Measurements from ENCODE around the gene GPBP1. TPM values are rescaled to one million over a fixed set of nuclear protein-coding genes. Genes with fewer than 3 reads are reported as not detected.
"Not testable (repeated sequence)": the region's sequence is repeated elsewhere in the genome, so short reads cannot be mapped to it uniquely, and the experiment has no call there.

GPBP1 gene
- total and polyA plus RNA-seq, 5 donors from 2014 or later: 88.8 to 171 (median 98.5) TPM

DNA sequence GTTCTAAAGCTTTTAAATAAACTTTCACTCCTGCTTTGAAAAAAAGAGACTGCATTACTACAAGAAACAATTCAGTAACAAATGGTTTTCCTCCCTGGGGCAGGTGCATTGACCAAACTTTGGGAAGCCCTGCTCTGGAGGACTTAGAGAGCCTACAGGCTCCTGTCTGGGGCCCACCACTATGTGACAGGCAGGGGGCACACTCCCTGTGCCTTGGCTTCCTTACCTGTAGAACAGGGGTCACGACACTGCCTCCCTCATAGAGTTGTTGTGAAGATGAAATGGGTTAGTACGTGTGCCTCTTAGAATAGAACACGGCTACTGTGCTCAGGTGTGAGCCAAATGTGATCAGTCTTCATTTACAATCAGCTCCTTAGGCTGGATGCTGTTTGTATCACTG is 130.1 kb downstream of the GPBP1 start:
- H3K4me1 ChIP-seq (ENCODE audit: control insufficient read depth, insufficient read depth, low read length, poor library complexity, severe bottlenecking): peaks cover 3% of the 10 kb centered on the region
- Mint-ChIP-seq H3K4me3 (no peak overlapping the region), H3K9me3 (peaks cover 0 to 11% (median 1%) of the 10 kb centered on the region in 7 donors), H3K27ac (no peak overlapping the region), H3K4me1 (peaks cover 0 to 7% (median 6%) of the 10 kb centered on the region in 4 donors), H3K36me3 (peaks cover 3% of the 10 kb centered on the region), H3K27me3 (peaks cover 24% of the 10 kb centered on the region)
- ATAC-seq (ENCODE audit: low read depth in 2 of 2): no peak
- H3K4me3 ChIP-seq (ENCODE audit: low read depth, low read length): no peak overlapping the region
- peaks cover 4 to 5% of the 10 kb centered on the region in 2 experiments for H3K9me3 ChIP-seq (ENCODE audit: control insufficient read depth in 2 of 2, low read length in 2 of 2)
- no peak for DNase-seq
- H3K27ac ChIP-seq (ENCODE audit: insufficient read depth, low read length, poor library complexity, severe bottlenecking): no peak overlapping the region
- H3K27me3 ChIP-seq (ENCODE audit: control insufficient read depth, insufficient read depth, low read length): peaks cover 5% of the 10 kb centered on the region
- H3K36me3 ChIP-seq (ENCODE audit: control insufficient read depth, insufficient read depth, low read length): no peaks in the 10 kb centered on the region

DNA sequence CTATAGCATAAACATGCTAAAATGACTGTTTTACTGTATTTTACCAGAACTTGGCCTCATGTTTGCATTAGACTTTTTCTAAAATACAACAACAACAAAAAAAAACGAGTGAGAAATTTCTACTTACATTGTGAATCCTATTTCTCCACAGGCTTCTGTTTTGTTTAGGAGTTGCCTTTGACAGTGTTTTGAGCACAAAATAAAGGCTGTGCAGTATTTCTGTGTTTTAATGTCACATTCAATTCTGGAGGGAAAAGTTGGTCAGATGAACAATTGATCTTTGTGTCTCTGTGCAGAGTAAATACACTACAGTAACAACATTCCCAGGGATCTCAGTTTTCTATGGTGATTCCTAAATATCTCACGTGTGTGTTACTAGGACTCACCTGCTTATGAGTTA is 131.1 kb downstream of the GPBP1 start:
- peaks cover 3% of the 10 kb centered on the region for H3K36me3 Mint-ChIP-seq
- Histone ChIP-seq H3K4me1 (ENCODE audit: control insufficient read depth, insufficient read depth, low read length, poor library complexity, severe bottlenecking) (no peaks in the 10 kb centered on the region), H3K9me3 (ENCODE audit: control insufficient read depth in 2 of 2, low read length in 2 of 2) (peaks cover 4 to 5% of the 10 kb centered on the region in 2 experiments), H3K4me3 (ENCODE audit: low read depth, low read length) (no peak overlapping the region), H3K27ac (ENCODE audit: insufficient read depth, low read length, poor library complexity, severe bottlenecking) (no peak overlapping the region), H3K36me3 (ENCODE audit: control insufficient read depth, insufficient read depth, low read length) (no peaks in the 10 kb centered on the region), H3K27me3 (ENCODE audit: control insufficient read depth, insufficient read depth, low read length) (peaks cover 7% of the 10 kb centered on the region)
- H3K27me3 Mint-ChIP-seq: peaks cover 20% of the 10 kb centered on the region
- no peak overlapping the region for H3K4me3 Mint-ChIP-seq
- ATAC-seq (ENCODE audit: low read depth in 2 of 2): no peak
- no peak overlapping the region for H3K27ac Mint-ChIP-seq
- H3K4me1 Mint-ChIP-seq: peaks cover 0 to 3% (median 0%) of the 10 kb centered on the region in 4 donors
- H3K9me3 Mint-ChIP-seq: peaks cover 0 to 11% (median 1%) of the 10 kb centered on the region in 7 donors
- no peak for DNase-seq

DNA sequence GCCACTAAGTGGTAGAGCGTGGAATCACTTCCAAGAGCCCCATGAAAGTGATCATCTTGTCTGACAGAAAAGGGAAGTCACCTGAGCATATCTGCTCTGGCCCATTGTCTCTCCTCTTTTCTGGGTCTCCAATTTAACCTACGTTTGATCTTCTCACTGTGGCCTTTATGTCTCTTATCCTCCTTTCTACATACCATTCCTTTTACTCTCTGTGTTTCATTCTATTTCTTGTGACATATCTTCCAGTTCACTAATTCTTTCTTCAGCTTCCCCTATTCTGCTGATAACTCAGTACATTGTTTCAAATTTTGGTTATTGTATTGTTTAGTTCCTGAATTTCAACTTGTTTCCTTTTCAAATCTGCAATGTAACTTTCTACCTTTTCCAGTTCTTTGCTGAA is 132.5 kb downstream of the GPBP1 start:
- no peaks in the 10 kb centered on the region for H3K36me3 ChIP-seq (ENCODE audit: control insufficient read depth, insufficient read depth, low read length)
- H3K27ac ChIP-seq (ENCODE audit: insufficient read depth, low read length, poor library complexity, severe bottlenecking): no peak overlapping the region
- Mint-ChIP-seq H3K9me3 (peaks cover 0 to 11% (median 1%) of the 10 kb centered on the region in 7 donors), H3K27ac (no peak overlapping the region), H3K4me1 (peaks cover 0 to 3% (median 0%) of the 10 kb centered on the region in 4 donors), H3K36me3 (peaks cover 3% of the 10 kb centered on the region), H3K27me3 (peaks cover 24% of the 10 kb centered on the region), H3K4me3 (no peak overlapping the region)
- peaks cover 4 to 5% of the 10 kb centered on the region in 2 experiments for H3K9me3 ChIP-seq (ENCODE audit: control insufficient read depth in 2 of 2, low read length in 2 of 2)
- peaks cover 10% of the 10 kb centered on the region for H3K27me3 ChIP-seq (ENCODE audit: control insufficient read depth, insufficient read depth, low read length)
- no peak for DNase-seq
- ATAC-seq (ENCODE audit: low read depth in 2 of 2): no peak
- H3K4me1 ChIP-seq (ENCODE audit: control insufficient read depth, insufficient read depth, low read length, poor library complexity, severe bottlenecking): no peaks in the 10 kb centered on the region
- H3K4me3 ChIP-seq (ENCODE audit: low read depth, low read length): no peak overlapping the region

DNA sequence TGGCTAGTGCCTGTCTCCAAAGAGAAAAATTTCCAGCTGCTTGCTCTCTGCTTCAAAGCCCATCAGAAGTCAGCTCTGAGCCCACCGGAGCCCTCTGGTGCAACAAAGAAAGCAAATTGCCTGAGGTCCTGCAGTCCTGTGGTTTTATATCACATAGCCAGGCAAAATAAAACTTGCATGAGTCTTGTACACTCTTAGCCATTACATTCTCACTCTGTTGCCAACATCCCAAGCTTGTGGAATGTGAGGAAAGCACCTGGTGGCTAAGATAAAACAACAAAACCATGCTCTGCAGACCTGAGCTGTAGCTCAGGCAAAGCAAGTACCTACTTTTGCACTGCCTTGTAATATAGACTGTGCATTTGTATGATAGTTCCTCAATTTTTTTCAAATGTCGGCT is 133.7 kb downstream of the GPBP1 start:
- Mint-ChIP-seq H3K9me3 (peaks cover 0 to 11% (median 1%) of the 10 kb centered on the region in 7 donors), H3K36me3 (peaks cover 3% of the 10 kb centered on the region)
- no peak for ATAC-seq (ENCODE audit: low read depth in 2 of 2)

DNA sequence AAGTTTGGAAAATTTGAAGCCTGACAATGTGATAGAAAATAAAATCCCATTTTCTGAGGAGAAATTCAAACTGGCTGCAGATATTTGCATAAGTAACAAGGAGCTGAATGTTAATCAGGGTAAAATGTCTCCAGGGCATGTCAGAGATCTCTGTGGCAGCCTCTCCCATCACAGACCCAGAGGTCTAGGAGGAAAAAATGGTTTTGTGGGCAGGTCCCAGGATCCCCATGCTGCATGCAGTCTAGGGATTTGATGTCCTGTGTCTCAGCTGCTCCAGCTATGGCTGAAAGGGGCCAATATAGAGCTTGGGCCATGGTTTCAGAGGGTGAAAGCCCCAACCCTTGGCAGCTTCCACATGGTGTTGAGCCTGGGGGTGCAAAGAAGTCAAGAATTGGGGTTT is 135.2 kb downstream of the GPBP1 start:
- not testable (repeated sequence) for ATAC-seq (ENCODE audit: low read depth in 2 of 2); H3K27ac ChIP-seq (ENCODE audit: insufficient read depth, low read length, poor library complexity, severe bottlenecking); H3K36me3 Mint-ChIP-seq; H3K4me1 Mint-ChIP-seq; H3K4me3 ChIP-seq (ENCODE audit: low read depth, low read length); H3K36me3 ChIP-seq (ENCODE audit: control insufficient read depth, insufficient read depth, low read length); H3K4me3 Mint-ChIP-seq; H3K4me1 ChIP-seq (ENCODE audit: control insufficient read depth, insufficient read depth, low read length, poor library complexity, severe bottlenecking); H3K9me3 ChIP-seq (ENCODE audit: control insufficient read depth in 2 of 2, low read length in 2 of 2); DNase-seq; H3K27ac Mint-ChIP-seq
- peaks cover 28% of the 10 kb centered on the region for H3K27me3 Mint-ChIP-seq
- peaks cover 0 to 11% (median 2%) of the 10 kb centered on the region in 7 donors for H3K9me3 Mint-ChIP-seq
- peaks cover 10% of the 10 kb centered on the region for H3K27me3 ChIP-seq (ENCODE audit: control insufficient read depth, insufficient read depth, low read length)

More for the DNA sequence above, 133.7 kb downstream of the GPBP1 start:
- Histone ChIP-seq H3K9me3 (ENCODE audit: control insufficient read depth in 2 of 2, low read length in 2 of 2) (peaks cover 4 to 5% of the 10 kb centered on the region in 2 experiments), H3K4me3 (ENCODE audit: low read depth, low read length) (no peak overlapping the region), H3K27ac (ENCODE audit: insufficient read depth, low read length, poor library complexity, severe bottlenecking) (no peak overlapping the region), H3K27me3 (ENCODE audit: control insufficient read depth, insufficient read depth, low read length) (peaks cover 10% of the 10 kb centered on the region), H3K4me1 (ENCODE audit: control insufficient read depth, insufficient read depth, low read length, poor library complexity, severe bottlenecking) (no peaks in the 10 kb centered on the region), H3K36me3 (ENCODE audit: control insufficient read depth, insufficient read depth, low read length) (no peaks in the 10 kb centered on the region)
- Mint-ChIP-seq H3K4me3 (no peak overlapping the region), H3K27ac (no peak overlapping the region), H3K4me1 (no peaks in the 10 kb centered on the region), H3K27me3 (peaks cover 24% of the 10 kb centered on the region)
- no peak for DNase-seq

DNA sequence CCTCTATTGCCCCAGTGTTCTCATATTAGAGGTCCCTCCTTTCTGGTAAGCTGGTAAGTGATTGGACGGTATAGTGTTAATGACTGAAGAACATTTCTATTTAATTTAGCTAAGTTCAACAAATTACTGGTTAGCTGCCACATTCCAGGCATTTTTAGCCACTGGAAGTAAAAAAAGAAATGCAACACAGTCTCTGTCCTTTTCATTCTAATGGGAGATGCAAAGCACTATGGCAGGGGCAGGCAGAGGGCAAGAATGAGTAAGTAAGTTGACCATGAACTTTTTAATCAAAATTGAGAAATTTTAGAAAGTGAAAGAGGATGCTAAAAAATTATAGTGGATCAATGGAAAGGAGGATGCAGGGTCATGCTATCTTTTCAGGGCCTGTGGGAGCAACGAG is 137.4 kb downstream of the GPBP1 start:
- no peak overlapping the region for H3K27ac Mint-ChIP-seq
- no peaks in the 10 kb centered on the region for H3K4me1 ChIP-seq (ENCODE audit: control insufficient read depth, insufficient read depth, low read length, poor library complexity, severe bottlenecking)
- peaks cover 0 to 10% (median 3%) of the 10 kb centered on the region in 7 donors for H3K9me3 Mint-ChIP-seq
- DNase-seq (no peak), ATAC-seq (ENCODE audit: low read depth in 2 of 2) (no peak)
- H3K27me3 Mint-ChIP-seq: peaks cover 20% of the 10 kb centered on the region
- peaks cover 3% of the 10 kb centered on the region for H3K36me3 Mint-ChIP-seq
- H3K4me1 Mint-ChIP-seq: no peaks in the 10 kb centered on the region
- peaks cover 12% of the 10 kb centered on the region for H3K27me3 ChIP-seq (ENCODE audit: control insufficient read depth, insufficient read depth, low read length)
- no peak overlapping the region for H3K4me3 ChIP-seq (ENCODE audit: low read depth, low read length)
- H3K36me3 ChIP-seq (ENCODE audit: control insufficient read depth, insufficient read depth, low read length): no peaks in the 10 kb centered on the region
- H3K4me3 Mint-ChIP-seq: no peak overlapping the region
- H3K27ac ChIP-seq (ENCODE audit: insufficient read depth, low read length, poor library complexity, severe bottlenecking): no peak overlapping the region
- peaks cover 2 to 4% of the 10 kb centered on the region in 2 experiments for H3K9me3 ChIP-seq (ENCODE audit: control insufficient read depth in 2 of 2, low read length in 2 of 2)

DNA sequence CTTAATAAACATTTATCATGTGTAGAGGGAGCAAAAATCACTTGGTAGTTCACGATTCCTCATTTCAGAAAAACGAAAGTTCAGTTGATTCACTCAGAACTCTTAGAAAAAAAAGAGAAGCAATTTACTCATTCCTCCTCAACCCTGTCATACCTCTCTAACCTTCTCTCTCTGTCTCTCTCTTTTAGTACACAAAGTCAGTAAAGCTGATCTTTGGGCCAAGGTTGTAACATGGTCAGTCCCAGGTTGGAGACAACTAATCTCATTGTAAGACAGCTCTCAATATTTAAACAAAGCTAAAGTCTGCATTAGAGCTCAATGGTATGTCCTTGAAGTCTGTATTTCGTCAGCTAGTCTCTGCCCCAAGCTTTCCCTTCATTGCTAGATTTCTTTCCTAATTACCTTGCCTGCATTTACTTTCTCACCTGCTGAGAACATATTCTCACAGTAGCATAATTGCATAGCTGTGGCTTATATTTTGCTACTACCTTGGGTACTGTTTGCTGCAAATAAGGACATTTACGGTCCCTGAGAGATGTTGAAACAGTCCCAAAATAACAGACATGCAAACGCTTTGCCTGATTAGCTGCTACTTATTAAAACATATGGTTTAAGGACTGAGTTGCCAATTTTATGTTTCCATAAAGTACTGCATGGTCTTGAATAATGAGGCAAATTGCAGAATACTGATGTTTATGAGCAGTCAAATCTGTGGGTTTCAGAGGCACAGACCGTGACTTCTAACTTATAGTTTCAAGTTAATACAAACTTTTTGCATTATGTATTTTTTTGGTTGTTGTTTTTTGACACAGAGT is 138.3 kb downstream of the GPBP1 start:
- H3K36me3 ChIP-seq (ENCODE audit: control insufficient read depth, insufficient read depth, low read length): no peaks in the 10 kb centered on the region
- no peaks in the 10 kb centered on the region for H3K9me3 ChIP-seq (ENCODE audit: control insufficient read depth in 2 of 2, low read length in 2 of 2)
- no peak for DNase-seq
- no peaks in the 10 kb centered on the region for H3K36me3 Mint-ChIP-seq
- peaks cover 21% of the 10 kb centered on the region for H3K27me3 Mint-ChIP-seq
- no peak overlapping the region for H3K27ac ChIP-seq (ENCODE audit: insufficient read depth, low read length, poor library complexity, severe bottlenecking)
- ATAC-seq (ENCODE audit: low read depth in 2 of 2): no peak
- H3K27ac Mint-ChIP-seq: no peak overlapping the region
- peaks cover 12% of the 10 kb centered on the region for H3K27me3 ChIP-seq (ENCODE audit: control insufficient read depth, insufficient read depth, low read length)
- H3K4me3 Mint-ChIP-seq: no peak overlapping the region
- peaks cover 0 to 3% (median 0%) of the 10 kb centered on the region in 7 donors for H3K9me3 Mint-ChIP-seq
- H3K4me3 ChIP-seq (ENCODE audit: low read depth, low read length): no peak overlapping the region
- no peaks in the 10 kb centered on the region for H3K4me1 Mint-ChIP-seq
- no peaks in the 10 kb centered on the region for H3K4me1 ChIP-seq (ENCODE audit: control insufficient read depth, insufficient read depth, low read length, poor library complexity, severe bottlenecking)

DNA sequence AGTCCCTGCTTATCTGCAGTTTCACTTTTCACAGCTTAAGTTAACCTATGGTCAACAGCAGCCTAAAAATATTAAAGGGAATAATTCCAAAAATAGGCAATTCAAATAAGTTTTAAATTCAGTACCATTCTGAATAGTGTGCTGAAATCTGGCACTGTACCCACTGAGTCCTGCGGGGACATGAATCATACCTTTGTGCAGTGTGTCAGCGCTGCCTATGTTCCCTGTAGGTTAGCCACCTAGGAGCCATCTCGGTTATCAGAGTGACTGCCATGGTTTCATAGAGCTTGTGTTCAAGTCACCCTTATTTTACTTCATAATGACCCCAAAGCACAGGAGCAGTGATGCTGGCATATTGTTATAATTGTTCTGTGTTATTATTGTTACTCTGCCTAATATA is 139.9 kb downstream of the GPBP1 start:
- ATAC-seq (ENCODE audit: low read depth in 2 of 2): no peak
- Histone ChIP-seq H3K27ac (ENCODE audit: insufficient read depth, low read length, poor library complexity, severe bottlenecking) (no peak overlapping the region), H3K27me3 (ENCODE audit: control insufficient read depth, insufficient read depth, low read length) (peaks cover 10% of the 10 kb centered on the region), H3K9me3 (ENCODE audit: control insufficient read depth in 2 of 2, low read length in 2 of 2) (no peaks in the 10 kb centered on the region), H3K4me3 (ENCODE audit: low read depth, low read length) (no peak overlapping the region), H3K4me1 (ENCODE audit: control insufficient read depth, insufficient read depth, low read length, poor library complexity, severe bottlenecking) (no peaks in the 10 kb centered on the region), H3K36me3 (ENCODE audit: control insufficient read depth, insufficient read depth, low read length) (no peaks in the 10 kb centered on the region)
- peaks cover 0 to 3% (median 0%) of the 10 kb centered on the region in 7 donors for H3K9me3 Mint-ChIP-seq
- H3K36me3 Mint-ChIP-seq: no peaks in the 10 kb centered on the region
- H3K4me3 Mint-ChIP-seq: no peak overlapping the region
- H3K27me3 Mint-ChIP-seq: peaks cover 21% of the 10 kb centered on the region
- H3K27ac Mint-ChIP-seq: no peak overlapping the region
- H3K4me1 Mint-ChIP-seq: no peaks in the 10 kb centered on the region
- no peak for DNase-seq

Data from CD4-positive, CD25-positive, alpha-beta regulatory T cell (primary cell).